Activated CD8-positive, alpha-beta memory T cell treated with anti-CD3 and anti-CD28 coated beads, Interleukin-2, amount 50 U/mL, for 48 hours (primary cell): ENCODE measurements around the gene CWC27.
"Not testable (repeated sequence)": the region's sequence is repeated elsewhere in the genome, so short reads cannot be mapped to it uniquely, and the experiment has no call there.

Source experiments
- DNase-seq: peaks from one replicate; pipeline ENCODE4 v3.0.0-alpha.2; 2020

CWC27 gene

DNA sequence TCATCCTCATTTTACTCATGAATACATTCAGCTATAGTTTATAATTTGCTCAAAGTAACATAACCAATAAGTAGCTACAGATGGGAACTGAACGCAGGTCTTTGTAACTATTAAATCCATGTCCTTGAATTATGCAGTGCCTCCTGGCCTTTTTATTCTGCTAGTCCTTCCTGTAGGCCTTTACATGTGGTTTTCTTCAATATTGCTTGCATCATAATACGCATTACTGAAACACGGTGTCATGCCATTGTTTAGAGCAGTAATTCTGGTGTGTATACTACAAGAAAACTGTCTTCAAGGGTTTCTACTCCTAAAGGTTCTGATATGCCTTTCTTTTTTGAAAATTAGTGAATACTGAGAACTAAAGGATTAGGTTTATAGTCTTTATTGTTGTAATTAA lies 20.7 kb downstream of the CWC27 start:
- DNase-seq = no peak

DNA sequence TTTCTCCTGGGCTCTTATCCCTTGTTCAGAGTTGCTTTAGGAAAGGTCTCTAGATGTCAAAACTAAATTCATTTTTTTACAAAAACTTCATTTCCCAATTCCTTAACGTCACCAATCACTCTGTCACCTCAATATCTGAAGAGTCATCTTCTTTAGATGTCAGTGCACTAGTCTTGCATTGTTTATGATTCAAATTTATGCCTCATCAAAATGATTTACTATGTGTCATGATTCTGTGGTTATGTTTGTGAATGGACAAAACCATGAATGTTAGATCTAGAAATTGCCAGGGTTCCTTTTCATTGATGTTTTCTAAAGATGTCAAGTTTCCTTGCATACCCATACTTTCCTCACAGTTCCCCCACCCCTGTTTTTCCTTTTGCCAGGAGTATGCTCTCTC lies 21.5 kb downstream of the CWC27 start:
- DNase-seq = no peak

DNA sequence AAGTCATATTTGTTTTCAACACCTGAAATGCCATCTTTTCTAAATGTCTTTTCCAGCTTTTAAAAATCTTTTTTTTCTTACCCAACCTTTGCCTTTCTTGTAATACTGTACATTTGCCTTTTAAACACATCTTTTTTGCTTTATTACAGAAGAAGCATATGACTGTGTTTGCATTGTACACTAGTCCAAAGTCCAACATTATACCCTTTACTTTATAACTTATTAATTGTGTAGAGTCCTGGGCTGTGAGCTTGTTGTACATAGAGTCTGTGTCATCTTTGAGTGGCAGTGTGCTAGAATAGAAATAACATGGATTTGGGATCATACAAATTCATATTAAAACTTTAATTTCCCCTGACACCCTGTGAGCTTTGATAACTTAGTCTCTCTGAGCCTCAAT lies 23.7 kb downstream of the CWC27 start:
- no peak for DNase-seq

DNA sequence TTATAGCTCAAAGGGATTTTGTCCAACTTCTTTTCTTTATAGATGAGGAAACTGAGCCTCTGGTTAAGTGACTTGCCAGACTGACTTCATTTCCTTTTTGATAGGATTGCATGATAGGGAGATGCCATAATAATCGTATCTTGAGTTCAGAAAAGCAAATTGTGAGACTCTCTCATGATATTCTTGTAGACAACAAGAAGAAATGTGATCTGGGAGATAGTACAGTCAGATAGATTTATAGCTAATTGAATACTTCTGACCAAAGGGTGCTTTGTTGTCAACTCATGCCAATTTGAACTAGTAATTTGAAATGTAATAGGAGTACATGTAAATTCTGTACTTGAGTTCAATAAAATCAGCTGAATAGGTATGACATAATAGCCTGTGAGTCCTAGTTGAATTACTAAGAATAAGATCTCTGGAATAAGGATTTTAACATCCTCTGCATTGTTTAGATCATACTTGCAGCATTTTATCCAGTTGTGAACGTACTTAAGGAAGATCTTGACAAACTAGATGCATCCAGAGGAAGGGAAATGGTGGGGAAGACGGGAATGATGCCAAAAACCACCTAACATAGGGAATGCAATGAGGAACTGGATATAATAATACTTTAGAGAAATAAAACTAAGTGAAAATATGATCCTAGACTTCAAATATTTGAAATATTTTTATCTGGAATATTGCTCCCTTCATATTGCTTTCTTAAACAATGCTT lies 25.5 kb downstream of the CWC27 start:
- DNase-seq = no peak

DNA sequence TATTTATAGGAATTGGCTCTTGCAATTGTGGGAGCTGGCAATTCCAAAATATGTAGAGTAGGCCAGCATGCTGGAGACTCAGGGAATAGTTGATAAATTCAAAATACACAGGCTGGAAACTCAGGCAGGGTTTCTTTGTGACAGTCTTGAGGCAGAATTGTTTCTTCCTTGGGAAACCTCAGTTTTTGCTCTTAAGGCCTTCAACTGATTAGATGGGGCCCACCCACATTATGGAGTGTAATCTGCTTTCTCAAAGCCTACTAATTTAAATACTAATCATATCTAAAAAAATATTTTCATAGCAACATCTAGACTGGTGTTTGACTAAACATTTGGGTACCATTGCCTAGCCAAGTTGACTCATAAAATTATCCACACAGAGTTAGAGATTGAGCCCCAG lies 27.6 kb downstream of the CWC27 start:
- DNase-seq = no peak

DNA sequence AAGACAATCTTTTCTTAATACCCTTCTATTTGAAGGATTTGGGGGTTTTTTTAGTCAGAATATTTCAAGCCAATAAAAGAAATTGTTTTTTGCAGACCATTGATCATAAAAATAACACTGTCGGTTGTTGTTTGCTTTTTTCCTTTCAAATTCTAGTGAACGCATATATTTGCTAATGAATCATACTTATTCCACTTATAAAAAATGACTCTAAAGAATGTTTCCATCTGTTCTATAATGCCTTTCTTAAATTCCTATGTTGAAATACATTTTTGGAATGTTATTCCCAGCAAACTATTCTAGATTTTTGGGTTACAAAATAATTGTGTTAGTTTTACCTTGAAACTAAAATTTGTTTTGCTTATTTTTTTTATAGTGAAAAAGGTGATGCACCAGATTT lies 32.2 kb downstream of the CWC27 start:
- DNase-seq = no peak

DNA sequence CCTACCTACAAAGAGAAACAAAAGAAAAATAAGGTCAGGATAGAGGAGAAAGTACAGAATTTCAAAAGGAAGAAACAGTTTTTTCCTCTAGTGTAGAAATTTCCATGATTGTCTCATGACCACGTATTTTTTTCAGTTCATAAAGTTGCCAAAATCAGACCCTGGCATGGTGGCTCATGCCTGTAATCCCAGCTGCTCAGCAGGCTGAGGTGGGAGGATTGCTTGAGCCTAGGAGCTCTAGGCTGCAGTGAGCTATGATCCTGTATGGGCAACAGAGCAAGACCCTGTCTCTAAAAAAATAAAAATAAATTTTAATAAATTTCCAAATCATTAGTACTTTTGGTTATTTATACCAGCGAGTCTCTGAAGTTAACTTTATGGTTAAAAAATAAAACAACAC lies 37.8 kb downstream of the CWC27 start:
- DNase-seq = no peak

DNA sequence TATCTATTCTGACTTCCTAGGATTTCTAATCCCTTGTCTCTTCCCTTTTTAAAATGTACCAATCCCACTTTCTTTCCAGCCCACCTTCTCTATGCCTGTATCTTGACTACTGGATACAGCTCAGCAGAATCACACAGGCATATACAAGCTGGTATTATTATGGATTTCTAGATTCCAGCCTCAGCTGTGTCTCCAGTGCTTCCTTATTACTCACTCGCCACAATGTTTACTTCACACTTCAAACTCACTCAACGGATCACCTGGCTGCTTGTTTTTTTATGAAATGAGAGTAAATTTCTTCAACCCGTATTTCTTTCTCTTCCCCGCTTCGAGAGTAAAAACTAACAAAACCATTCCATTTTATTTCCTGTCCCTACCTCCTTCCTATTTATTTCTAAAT lies 38.8 kb downstream of the CWC27 start:
- DNase-seq = no peak

DNA sequence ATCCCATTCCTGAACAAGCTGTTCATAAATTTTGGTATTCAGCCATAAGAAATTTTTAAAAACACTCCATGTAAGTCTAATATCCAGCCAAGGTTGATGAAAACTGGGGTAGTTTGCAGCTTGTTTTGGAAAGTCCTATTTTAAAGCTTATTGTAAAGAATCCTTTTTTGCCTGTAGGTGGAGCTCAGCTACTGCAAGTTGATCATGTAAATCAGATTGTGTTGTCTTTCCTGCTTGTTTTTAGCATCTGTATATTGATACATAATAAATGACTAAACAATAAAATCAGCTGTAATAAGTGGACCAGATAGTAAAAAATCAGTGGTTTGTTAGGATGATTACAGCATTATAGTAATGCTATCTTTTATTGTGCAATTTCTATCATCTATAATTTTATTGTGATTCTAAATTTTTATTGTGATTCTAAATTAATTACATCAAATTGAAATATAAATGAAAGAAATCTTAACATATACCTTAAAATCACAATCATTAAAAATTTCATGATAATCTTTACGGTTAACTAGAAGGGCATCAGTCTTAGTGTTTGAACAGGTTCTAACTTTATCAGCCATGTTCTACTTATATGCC lies 42.4 kb downstream of the CWC27 start:
- DNase-seq = no peak

DNA sequence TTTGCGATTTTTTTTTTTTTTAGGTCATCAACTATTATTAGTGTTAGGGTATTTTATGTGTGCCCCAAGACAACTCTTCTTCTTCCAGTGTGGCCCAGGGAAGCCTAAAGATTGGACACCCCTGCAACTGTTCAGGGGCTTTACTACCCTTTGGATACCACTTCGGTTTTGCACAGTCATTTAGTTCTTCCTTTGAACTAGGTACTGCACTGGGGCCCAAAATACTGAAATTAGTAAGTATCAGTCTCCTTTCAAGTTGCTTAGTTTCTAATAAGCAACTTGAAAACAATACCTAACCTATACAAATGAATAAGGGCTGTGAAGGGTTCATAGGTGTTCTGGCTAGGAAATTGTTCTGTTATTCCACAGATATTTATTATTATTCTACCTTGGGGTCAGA lies 45.3 kb downstream of the CWC27 start:
- no peak for DNase-seq

DNA sequence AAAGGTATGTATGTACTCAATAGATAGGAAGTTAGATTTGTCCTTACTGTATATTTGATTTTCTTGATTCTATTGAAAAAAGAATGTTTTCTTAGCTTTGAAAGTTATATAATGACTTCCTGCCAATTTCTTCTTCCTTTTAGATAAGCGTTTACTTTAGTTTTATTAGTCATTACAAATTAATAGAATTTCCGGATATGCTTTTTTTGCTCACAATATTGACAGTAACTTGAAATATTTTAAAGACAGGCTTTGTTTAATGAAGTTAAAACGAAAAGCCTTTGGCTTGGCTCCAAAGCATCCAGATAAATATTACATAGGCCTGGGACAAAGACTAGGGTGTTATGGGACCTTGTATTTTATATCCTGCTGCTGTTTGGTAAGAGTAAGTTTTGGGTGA lies 49.5 kb downstream of the CWC27 start:
- DNase-seq = no peak

DNA sequence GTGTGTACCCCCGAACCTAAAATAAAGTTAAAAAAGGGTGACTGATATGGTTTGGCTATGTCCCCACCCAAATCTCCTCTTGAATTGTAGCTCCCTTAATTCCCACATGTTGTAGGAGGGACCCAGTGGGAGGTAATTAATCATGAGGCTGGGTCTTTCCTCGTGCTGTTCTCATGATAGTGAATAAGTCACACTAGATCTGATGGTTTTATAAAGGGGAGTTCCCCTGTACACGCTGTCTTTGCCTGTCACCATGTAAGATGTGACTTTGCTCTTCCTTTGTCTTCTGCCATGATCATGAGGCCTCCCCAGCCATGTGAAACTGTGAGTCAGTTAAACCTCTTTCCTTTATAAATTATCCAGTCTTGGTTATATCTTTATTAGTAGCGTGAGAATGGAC lies 50.6 kb downstream of the CWC27 start:
- DNase-seq = not testable (repeated sequence)

DNA sequence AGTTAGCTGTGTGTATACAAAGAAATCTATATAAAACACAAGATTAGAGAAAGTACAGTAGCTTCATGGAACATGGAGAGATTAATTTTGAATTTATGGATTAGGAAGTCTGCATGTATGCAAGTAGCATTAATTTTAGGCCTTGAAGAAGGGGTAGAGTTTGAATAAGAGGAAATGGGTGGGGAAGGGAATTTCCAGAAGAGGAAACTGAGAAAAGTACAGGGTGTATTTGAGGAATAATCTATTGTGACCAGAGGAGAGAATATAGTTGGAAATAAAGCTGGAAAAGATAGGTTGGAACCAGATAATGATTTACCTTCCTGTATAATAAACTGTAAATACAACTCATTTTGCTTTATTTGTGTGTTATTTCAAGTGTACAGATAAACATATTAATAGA lies 53.6 kb downstream of the CWC27 start:
- DNase-seq = no peak

DNA sequence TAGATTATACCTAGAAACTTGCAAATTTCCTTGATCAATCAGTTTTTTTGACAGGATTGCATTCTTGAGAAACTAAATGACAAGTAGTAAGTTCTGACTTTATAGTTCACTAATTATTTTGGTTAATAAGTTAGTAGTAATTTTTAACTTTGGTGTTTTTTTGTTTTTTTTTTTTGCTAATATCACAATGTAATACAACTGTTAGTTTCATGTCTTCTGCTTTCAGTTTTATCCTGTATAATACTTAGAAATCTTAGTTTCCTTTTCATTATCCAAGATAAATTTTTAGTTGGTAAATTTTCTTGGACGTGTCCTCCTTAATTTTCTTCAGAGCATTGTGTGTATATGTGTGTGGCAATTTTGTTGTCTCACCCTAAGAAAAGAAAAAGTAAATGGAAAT lies 57.8 kb downstream of the CWC27 start:
- no peak for DNase-seq

DNA sequence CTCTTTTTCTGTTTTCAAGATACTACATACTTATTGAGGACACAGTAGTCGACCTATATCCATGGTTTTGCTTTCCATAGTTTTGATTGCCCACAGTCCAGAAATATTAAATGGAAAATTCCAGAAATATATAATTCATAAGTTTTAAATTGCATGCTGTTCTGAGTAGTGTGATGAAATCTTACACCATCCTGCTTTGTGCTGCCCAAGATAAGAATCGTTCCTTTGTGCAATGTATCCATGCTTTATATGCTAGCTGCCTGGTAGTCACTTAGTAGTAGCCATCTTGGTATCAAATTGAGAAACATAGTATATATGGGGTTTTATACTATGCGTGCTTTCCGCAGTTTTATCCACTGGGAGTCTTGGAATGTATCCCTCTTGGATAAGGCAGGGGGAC lies 59.0 kb downstream of the CWC27 start:
- no peak for DNase-seq

DNA sequence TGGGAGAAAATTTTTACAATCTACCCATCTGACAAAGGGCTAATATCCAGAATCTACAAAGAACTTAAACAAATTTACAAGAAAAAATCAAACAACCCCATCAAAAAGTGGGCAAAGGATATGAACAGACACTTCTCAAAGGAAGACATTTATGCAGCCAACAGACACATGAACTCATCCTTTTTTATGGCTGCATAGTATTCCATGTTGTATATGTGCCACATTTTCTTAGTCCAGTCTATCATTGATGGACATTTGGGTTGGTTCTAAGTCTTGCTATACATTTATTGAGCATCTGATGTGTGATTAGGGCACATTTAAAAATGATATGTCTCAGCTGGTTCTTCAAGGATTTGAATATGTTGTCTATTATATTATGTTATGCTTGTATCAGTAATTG lies 61.9 kb downstream of the CWC27 start:
- not testable (repeated sequence) for DNase-seq

DNA sequence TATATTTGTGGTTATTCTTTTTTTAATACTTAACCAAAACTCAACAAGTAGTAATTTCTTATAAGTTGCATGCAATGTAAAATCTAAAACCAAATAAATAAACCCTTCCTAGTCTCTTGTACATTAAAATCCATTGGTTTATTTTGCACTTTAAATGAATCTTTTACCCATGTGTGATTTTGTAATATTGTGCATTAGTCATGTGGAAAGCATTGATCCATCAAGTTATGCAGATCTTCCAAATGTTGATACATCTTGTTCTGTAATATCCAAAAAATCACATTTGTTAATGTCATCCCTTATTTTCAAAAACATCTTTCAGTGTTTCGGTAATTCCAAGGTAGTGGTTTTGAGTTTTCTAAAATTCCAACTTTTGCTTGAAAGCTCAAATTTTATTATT lies 63.3 kb downstream of the CWC27 start:
- no peak for DNase-seq

DNA sequence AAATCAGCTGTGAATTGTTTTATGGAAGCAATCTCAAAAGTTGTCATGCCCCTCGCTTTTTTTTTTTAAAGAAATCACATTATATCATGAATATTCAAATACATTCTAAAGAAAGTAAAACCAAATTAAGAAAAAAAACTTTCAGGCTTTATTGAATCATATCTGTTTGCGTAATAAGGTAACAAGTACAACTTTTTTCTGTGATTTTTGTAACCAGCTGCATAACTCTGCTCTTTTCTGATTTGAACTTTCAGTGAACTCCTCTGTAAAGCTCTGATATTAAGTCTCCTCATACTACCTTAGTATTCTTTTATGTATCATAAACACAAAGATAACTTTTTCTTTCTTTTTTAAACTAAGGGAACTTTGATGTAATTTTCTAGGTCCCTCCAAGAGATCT lies 65.3 kb downstream of the CWC27 start:
- DNase-seq = no peak

DNA sequence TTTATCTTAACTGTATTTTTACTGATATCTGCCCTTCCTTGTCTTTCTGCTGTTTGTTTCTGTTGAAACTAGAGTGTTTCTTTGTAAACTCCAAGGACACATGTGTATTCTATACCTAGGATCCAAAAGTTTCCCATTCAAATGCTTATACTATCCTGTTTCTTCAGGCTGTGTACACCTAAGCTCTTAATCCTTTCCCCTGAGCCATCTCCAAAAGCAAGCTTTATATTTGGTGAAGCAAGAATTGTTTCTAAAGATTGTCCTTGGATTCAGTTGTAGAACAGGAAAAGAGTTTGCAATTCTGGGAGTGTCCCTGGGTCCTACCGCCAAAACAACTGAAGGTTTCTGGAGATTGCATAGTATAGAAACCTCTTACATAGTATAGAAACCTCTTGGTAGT lies 65.9 kb downstream of the CWC27 start:
- DNase-seq = no peak

DNA sequence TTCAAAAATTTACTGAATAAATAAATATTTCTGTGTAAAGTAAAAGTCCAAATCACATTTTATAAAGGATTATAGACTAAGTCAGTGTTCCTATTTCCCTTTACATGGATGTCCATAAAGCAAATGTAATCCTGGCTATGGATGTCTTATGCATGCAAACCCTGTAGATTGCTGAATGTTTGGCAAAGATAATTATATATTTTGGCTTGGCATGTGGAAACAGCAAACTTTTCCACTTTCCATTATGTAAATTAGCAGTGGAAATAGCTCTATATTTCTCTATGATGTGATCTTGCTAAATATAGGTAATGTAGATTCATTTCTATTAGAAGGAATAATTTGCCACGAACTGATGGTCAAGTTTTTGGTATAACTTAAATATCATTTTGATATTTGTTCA lies 66.5 kb downstream of the CWC27 start:
- no peak for DNase-seq

DNA sequence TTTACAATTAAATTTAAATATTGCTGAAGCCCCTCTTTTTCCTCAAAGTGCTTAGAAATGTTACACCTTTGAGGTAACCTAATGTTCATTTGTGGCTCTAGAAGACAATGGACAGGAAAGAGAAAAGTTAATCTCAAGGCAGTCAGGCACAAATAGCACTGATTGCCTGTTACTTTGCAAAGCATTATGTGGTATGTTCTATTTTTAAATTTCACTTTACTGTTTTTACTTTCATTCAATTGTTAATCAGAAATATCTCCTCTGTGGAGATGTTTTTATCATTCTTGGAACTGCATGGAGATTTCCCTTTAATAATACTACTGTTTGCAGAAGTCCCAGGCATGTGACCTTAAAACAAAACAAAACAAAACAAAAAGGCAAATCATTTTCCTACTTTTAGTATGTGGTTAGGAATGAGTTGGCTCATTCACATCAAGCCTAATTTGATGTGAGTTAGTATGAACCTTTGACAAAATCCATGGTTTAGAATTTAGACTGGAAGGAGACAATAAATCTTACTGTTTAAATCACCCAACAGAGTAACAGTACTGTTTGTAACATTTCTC lies 67.5 kb downstream of the CWC27 start:
- no peak for DNase-seq

DNA sequence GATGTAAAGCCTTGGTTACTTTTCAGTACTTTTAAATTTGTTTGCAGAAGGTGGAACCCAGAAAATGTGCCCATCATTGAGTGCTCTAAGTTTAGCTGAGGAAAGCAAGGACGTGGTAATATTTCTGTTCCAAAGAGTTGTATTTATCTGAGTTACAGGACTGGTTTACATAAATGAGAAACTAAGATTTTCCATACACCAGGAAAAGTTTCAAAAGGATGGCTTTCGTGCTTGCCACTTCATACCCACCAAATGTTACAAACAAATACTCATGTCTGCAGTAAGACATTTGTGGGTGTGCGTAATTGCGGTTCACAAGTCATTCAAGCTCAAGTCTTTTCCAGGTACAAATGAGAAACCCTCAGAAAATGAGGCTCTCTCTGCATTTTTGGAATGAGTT lies 68.1 kb downstream of the CWC27 start:
- no peak for DNase-seq

DNA sequence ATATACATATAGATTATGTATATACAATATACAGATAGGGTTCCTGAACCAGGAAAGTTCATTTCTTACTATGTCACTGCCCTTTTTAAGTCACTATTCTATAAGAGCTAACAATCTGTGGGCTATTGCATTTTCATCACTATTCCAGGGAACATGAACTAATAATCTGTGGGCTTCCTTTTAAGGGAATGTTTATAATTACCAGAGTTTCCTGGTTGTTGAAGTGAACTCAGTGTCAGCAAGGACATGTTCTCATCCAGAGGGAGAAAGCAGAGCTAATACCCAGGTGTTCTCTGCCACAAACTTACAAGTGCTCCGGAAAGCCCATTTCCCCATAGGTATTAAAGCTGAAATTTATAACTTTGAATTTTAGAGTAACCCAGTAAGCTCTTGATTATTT lies 69.6 kb downstream of the CWC27 start:
- DNase-seq = no peak

DNA sequence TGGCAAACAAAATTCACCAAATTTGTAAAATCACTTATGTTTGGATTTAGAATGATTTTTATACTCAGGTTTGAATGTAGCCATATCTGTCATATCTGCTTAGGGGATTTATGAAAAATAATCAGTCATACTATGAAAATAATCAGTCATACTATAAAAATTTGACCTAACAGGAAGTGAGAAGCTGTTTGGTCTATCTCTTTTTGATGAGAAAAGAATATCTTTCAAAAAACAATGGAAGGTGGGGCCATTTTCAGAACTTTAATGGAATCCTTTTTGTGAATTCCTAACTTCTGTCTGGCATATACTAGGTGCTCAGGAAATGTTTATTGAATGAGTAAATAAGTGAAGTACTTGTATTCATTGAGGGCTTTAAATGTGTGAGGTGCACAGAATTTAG lies 70.1 kb downstream of the CWC27 start:
- DNase-seq = no peak

DNA sequence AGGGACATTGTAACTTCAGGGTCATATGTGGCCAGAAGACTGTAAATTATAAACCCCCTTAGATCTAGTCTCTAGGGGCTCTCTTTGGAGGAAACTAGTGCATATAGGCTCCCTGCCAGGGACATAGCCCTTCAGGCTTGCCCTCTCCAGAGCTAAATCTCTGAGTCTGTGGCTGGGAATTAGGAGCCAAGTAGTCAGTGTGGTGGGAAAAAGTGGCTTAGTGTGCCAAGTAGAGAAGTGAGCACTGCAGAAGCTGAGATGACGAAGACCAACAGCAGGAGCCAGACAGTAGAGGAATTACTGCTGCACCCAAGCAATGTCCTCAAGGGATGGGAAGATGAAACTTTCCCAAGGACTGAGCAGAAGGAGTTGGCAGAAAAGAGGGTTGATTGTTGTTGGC lies 71.2 kb downstream of the CWC27 start:
- DNase-seq = no peak
